Measurements from ENCODE around the gene SH3GL3.

SH3GL3 gene

DNA sequence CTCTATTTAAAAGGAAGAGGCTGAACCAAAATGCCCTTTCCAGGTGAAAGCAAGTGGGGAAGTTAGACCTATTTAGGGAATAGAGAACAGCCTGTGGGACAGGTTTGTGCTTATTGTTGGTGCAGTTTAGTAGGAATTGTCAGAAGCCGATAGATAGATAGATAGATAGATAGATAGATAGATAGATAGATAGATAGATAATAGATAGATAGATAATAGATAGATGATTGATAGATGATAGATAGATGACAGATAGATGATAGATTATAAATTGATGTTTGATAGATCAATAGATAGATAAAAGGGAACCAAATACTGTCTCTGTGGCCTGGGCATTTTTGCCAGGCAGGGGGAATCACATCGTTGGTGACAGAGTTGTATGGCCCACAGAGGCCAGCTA, 42.5 kb downstream of the SH3GL3 start:
- Histone ChIP-seq H3K27me3 (ENCODE audit: control insufficient read depth, insufficient read depth, low read length) (no peaks in the 10 kb centered on the region), H3K9ac (ENCODE audit: low read length) (no peak overlapping the region), H3K4me1 (ENCODE audit: control insufficient read depth, insufficient read depth, low read length) (no peaks in the 10 kb centered on the region), H3K4me3 (ENCODE audit: low read length) (no peak overlapping the region), H3K27ac (ENCODE audit: low read depth, low read length) (no peak overlapping the region), H3K36me3 (ENCODE audit: control insufficient read depth, insufficient read depth, low read length) (no peaks in the 10 kb centered on the region)

DNA sequence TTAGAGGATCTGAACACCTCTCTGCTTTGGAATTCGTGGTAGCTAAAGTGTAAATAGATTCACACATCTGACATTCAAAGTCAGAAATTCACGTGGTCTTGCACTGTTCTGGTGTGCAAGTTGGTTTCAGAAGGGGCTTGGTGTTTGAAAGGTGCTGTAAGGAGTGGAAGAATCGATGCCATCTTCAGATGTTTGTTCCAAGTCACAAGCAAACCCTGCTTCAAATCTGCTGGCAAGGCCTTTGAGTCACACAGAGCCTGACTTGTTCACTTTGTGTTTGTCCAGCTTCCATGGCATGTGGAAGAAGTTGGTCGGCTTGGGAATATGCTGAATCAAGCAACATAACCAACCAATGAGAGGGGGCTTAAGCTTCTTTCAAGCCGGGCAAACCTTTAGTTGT, 44.3 kb downstream of the SH3GL3 start:
- Histone ChIP-seq H3K36me3 (ENCODE audit: control insufficient read depth, insufficient read depth, low read length) (no peaks in the 10 kb centered on the region), H3K27ac (ENCODE audit: low read depth, low read length) (no peak overlapping the region), H3K4me3 (ENCODE audit: low read length) (no peak overlapping the region), H3K9ac (ENCODE audit: low read length) (no peak overlapping the region), H3K27me3 (ENCODE audit: control insufficient read depth, insufficient read depth, low read length) (no peaks in the 10 kb centered on the region), H3K4me1 (ENCODE audit: control insufficient read depth, insufficient read depth, low read length) (no peaks in the 10 kb centered on the region)

DNA sequence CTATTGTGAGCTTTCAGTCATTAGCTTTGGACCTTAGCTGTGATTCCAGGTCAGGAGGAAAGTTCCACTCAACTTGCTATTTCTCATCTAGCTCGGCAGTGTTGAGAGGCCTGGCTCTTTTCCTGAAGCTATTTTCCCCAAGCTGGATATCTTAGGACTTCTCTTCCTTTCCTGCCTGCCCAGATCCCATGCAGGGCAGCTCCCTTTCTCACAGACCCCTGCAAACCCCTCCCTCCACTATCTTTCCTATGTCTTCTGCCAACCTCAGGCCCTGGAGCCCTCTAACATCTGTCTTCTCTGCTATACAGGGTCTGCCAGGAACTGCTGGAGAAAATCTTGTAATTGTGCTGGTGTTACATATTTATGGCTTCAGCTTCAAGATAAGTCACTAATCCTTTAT, 49.6 kb downstream of the SH3GL3 start:
- Histone ChIP-seq H3K4me3 (ENCODE audit: low read length) (no peak overlapping the region), H3K36me3 (ENCODE audit: control insufficient read depth, insufficient read depth, low read length) (no peaks in the 10 kb centered on the region), H3K4me1 (ENCODE audit: control insufficient read depth, insufficient read depth, low read length) (no peaks in the 10 kb centered on the region), H3K27ac (ENCODE audit: low read depth, low read length) (no peak overlapping the region), H3K27me3 (ENCODE audit: control insufficient read depth, insufficient read depth, low read length) (no peaks in the 10 kb centered on the region), H3K9ac (ENCODE audit: low read length) (no peak overlapping the region)

DNA sequence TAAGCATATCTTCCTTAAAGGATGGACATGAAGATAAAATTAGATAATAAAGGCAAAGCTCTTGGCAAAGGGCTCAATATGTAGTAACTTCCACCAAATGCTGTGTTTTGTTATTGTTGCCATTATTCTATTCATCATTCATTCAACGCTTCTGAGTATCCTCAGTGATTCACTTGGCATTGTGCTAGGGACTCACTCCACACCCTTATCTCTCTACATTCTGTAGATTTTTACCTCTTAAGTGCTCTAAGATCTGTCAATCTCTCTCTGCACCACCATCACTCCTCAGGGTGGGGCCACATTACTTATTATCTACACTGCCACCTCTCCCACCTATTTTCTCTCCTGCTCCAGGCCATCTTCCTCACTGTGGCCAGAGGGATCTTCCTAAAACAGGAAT, 51.2 kb downstream of the SH3GL3 start:
- Histone ChIP-seq H3K36me3 (ENCODE audit: control insufficient read depth, insufficient read depth, low read length) (no peaks in the 10 kb centered on the region), H3K27me3 (ENCODE audit: control insufficient read depth, insufficient read depth, low read length) (no peaks in the 10 kb centered on the region), H3K27ac (ENCODE audit: low read depth, low read length) (no peak overlapping the region), H3K4me3 (ENCODE audit: low read length) (no peak overlapping the region), H3K9ac (ENCODE audit: low read length) (no peak overlapping the region), H3K4me1 (ENCODE audit: control insufficient read depth, insufficient read depth, low read length) (no peaks in the 10 kb centered on the region)

DNA sequence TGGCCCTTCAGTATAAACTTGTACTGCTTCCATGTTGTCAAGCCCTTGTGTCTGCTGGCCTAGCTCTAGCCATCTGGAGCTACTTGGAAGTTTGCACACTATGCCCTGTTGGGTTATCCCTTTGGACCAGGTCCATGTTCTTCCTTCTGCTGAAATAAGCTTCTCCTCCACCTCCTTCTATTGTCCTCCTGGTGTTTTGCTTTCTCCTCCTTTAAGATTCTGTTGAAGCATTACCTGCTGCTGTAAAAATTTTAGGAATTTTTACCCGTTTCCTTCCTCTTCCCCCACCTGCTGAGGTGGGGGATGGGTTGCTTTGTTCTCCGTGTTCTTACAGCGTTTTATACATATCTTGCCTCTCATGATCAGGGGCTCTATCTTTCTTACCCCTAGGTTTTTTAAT, 51.7 kb downstream of the SH3GL3 start:
- Histone ChIP-seq H3K36me3 (ENCODE audit: control insufficient read depth, insufficient read depth, low read length) (no peaks in the 10 kb centered on the region), H3K9ac (ENCODE audit: low read length) (no peak overlapping the region), H3K27me3 (ENCODE audit: control insufficient read depth, insufficient read depth, low read length) (no peaks in the 10 kb centered on the region), H3K4me3 (ENCODE audit: low read length) (no peak overlapping the region), H3K27ac (ENCODE audit: low read depth, low read length) (no peak overlapping the region), H3K4me1 (ENCODE audit: control insufficient read depth, insufficient read depth, low read length) (no peaks in the 10 kb centered on the region)

DNA sequence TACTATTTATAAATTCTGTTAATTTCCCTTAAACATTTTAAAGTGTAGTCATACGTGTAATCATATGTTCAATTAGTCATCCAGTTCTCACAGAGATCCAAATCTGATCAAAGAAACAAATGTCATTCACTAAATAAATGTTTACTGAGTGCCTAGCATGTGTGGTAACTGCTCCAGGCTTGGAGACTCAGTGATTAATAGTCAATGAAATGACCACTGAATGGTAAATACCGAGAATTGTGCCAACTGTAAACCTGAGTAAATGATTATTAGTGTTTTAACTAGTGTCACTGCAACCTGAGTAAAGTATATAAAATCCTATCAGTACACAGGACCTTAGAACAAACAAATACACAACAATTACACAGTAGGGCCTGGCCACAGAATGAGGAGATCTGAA, 52.3 kb downstream of the SH3GL3 start:
- H3K27ac ChIP-seq (ENCODE audit: low read depth, low read length): no peak overlapping the region

DNA sequence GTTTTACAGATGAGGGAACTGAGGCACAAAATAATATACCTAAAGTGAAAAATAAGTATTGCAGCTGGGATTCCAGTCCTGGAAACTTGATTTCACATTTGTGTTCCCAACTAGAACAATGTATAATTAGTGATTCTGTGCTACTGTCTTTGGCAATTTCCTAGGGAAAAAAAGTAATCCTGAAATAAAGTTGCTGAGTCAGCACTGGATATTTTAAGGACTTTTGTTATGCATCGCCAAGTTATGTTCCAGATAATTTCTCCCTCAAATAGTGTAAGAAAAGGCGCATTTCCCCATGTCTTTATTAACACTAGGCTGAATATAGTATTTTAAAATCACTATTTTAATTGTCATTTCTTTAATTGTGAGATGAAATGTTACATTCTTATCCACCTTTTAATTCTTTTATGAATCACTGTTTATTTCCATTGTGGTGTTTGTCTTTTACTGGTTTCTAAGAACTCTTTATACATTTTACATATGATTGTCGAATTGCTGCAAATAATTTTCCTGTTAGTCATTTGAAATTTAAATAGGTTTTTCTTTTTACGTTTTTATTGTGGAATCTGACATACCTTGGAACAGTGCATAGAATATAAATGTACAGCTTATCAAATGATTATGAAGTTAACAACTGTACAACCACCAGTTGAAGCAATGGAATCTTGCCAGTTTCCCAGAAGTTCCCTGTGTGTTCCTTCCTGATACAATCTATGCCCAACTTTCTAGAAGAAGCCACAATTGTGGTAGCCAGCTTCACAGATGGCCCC, 56.6 kb downstream of the SH3GL3 start:
- Histone ChIP-seq H3K9ac (ENCODE audit: low read length) (no peak overlapping the region), H3K27ac (ENCODE audit: low read depth, low read length) (no peak overlapping the region), H3K36me3 (ENCODE audit: control insufficient read depth, insufficient read depth, low read length) (no peaks in the 10 kb centered on the region), H3K4me3 (ENCODE audit: low read length) (no peak overlapping the region), H3K27me3 (ENCODE audit: control insufficient read depth, insufficient read depth, low read length) (no peaks in the 10 kb centered on the region), H3K4me1 (ENCODE audit: control insufficient read depth, insufficient read depth, low read length) (no peaks in the 10 kb centered on the region)

More for the DNA sequence above, 52.3 kb downstream of the SH3GL3 start:
- Histone ChIP-seq H3K27me3 (ENCODE audit: control insufficient read depth, insufficient read depth, low read length) (no peaks in the 10 kb centered on the region), H3K36me3 (ENCODE audit: control insufficient read depth, insufficient read depth, low read length) (no peaks in the 10 kb centered on the region), H3K4me3 (ENCODE audit: low read length) (no peak overlapping the region), H3K9ac (ENCODE audit: low read length) (no peak overlapping the region), H3K4me1 (ENCODE audit: control insufficient read depth, insufficient read depth, low read length) (no peaks in the 10 kb centered on the region)

DNA sequence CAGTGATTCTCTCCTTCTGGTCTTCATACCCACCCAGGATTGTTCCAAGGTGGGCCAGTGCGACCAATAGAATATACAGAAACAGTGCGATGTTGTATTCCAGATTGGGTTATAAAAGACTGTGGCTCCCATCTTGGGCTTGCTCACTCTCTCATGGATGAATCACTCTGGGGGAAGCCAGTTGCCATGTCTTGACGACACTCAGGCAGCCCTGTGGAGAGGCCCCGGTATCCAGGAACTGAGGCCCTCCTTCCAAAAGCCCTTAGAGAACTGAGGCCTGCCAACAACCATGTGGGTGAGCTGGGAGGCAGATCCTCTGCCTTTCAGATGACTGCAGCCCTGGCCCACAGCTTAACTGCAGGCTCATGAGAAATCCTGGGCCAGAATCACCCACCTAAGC, 57.2 kb downstream of the SH3GL3 start:
- Histone ChIP-seq H3K27me3 (ENCODE audit: control insufficient read depth, insufficient read depth, low read length) (no peaks in the 10 kb centered on the region), H3K27ac (ENCODE audit: low read depth, low read length) (no peak overlapping the region), H3K4me1 (ENCODE audit: control insufficient read depth, insufficient read depth, low read length) (no peaks in the 10 kb centered on the region), H3K4me3 (ENCODE audit: low read length) (no peak overlapping the region), H3K9ac (ENCODE audit: low read length) (no peak overlapping the region), H3K36me3 (ENCODE audit: control insufficient read depth, insufficient read depth, low read length) (no peaks in the 10 kb centered on the region)

DNA sequence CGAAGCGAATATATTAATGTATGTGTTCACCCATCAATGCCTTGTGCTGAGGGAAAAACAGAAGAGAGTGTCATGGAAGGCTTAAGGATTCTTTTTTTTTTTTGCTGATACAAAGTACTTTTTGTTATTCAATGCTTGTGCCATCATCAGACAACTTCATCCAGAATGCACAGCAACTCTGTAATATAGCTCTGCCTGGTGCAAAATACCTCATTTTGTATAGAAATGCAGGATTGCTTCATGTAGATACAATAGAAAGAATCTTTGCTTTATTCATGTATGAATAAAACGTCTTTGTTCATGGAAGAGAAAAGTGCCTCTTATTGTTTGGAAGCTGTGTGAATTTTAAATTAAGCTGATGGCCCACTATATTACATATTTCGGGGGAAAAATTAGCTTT, 62.9 kb downstream of the SH3GL3 start:
- H3K27me3 ChIP-seq (ENCODE audit: control insufficient read depth, insufficient read depth, low read length): no peaks in the 10 kb centered on the region
- H3K9ac ChIP-seq (ENCODE audit: low read length): no peak overlapping the region
- H3K4me3 ChIP-seq (ENCODE audit: low read length): no peak overlapping the region
- H3K4me1 ChIP-seq (ENCODE audit: control insufficient read depth, insufficient read depth, low read length): no peaks in the 10 kb centered on the region
- no peaks in the 10 kb centered on the region for H3K36me3 ChIP-seq (ENCODE audit: control insufficient read depth, insufficient read depth, low read length)
- H3K27ac ChIP-seq (ENCODE audit: low read depth, low read length): no peak overlapping the region

DNA sequence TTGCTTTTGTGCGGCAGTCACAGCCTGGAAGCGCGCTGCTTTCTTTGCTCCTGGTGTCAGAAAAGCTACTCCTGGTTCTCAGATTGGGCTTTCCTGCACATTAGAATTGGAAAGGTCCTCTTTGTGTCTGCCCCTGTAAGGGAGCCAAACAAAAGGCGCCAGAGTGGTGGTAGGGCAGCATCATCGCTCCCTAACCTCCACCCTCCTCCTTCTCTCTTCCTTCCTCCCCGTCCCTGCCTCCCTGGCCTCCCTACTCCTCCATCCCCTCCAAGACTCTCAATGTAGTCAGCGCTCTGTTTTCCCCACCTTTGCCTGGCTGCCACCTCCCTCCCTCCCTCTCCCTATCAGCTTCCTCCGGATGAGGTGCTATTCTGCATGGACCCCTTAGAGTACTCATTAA, 65.3 kb downstream of the SH3GL3 start:
- no peak overlapping the region for H3K4me3 ChIP-seq (ENCODE audit: low read length)
- H3K4me1 ChIP-seq (ENCODE audit: control insufficient read depth, insufficient read depth, low read length): no peaks in the 10 kb centered on the region
- no peaks in the 10 kb centered on the region for H3K36me3 ChIP-seq (ENCODE audit: control insufficient read depth, insufficient read depth, low read length)
- no peak overlapping the region for H3K27ac ChIP-seq (ENCODE audit: low read depth, low read length)
- H3K9ac ChIP-seq (ENCODE audit: low read length): no peak overlapping the region
- H3K27me3 ChIP-seq (ENCODE audit: control insufficient read depth, insufficient read depth, low read length): no peaks in the 10 kb centered on the region

DNA sequence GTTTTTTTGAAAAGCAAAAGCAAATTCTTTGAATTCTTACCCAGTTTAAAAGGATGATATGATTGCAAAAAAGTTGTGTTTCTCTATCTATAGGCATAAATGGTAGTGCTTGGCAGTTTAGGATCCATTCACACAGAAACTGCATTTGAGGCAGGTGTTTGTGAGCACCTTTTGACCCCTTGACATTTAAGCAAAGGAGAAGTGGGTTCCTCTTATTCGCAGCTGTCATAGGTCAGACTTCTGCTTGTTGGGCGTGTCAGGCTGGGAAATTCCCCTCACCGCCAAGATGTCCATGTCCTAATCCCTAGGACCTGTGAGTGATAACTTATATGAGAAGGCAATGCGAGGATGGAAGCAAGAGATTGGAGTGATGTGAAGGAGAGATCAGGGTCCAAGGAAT, 67.4 kb downstream of the SH3GL3 start:
- Histone ChIP-seq H3K4me1 (ENCODE audit: control insufficient read depth, insufficient read depth, low read length) (no peaks in the 10 kb centered on the region), H3K27ac (ENCODE audit: low read depth, low read length) (no peak overlapping the region), H3K36me3 (ENCODE audit: control insufficient read depth, insufficient read depth, low read length) (no peaks in the 10 kb centered on the region), H3K9ac (ENCODE audit: low read length) (no peak overlapping the region), H3K4me3 (ENCODE audit: low read length) (no peak overlapping the region), H3K27me3 (ENCODE audit: control insufficient read depth, insufficient read depth, low read length) (no peaks in the 10 kb centered on the region)

DNA sequence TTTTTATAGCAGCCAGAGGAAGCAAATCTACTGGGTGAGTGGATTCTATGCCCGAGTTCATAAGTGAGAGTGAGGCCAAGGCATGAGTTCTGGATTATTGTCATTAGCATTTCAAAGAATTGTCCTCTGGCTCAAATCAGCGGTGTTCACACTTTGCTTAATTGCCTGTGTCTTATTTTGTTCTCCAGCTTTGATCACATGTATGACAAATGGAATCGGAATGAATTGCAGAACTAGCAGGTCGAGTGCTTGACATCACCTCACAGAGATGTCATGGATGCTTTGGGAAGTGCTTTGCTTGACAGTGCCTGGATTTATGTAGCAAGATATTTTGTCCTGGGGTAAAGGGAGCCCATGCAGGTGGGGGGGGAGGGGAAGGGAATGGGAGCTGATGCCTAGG, 68.0 kb downstream of the SH3GL3 start:
- Histone ChIP-seq H3K4me3 (ENCODE audit: low read length) (no peak overlapping the region), H3K27me3 (ENCODE audit: control insufficient read depth, insufficient read depth, low read length) (no peaks in the 10 kb centered on the region), H3K36me3 (ENCODE audit: control insufficient read depth, insufficient read depth, low read length) (no peaks in the 10 kb centered on the region), H3K9ac (ENCODE audit: low read length) (no peak overlapping the region), H3K4me1 (ENCODE audit: control insufficient read depth, insufficient read depth, low read length) (no peaks in the 10 kb centered on the region), H3K27ac (ENCODE audit: low read depth, low read length) (no peak overlapping the region)

DNA sequence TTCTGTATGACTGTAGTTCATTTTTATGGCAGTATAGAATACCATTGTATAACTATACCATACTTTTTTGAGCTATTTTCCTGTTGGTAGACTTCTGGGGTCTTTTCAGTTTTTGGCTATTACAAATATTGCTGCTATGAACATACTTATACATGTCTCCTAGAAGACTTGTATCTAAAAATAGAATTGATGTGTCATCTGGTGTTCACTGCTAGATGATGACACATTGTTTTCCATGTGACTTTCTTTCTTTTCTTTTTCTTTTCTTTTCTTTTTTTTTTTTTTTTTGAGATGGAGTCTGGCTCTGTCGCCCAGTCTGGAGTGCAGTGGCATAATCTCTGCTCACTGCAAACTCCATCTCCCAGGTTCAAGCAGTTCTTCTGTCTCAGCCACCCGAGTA, 69.8 kb downstream of the SH3GL3 start:
- H3K9ac ChIP-seq (ENCODE audit: low read length): no peak overlapping the region
- no peaks in the 10 kb centered on the region for H3K4me1 ChIP-seq (ENCODE audit: control insufficient read depth, insufficient read depth, low read length)
- H3K36me3 ChIP-seq (ENCODE audit: control insufficient read depth, insufficient read depth, low read length): no peaks in the 10 kb centered on the region
- H3K27me3 ChIP-seq (ENCODE audit: control insufficient read depth, insufficient read depth, low read length): no peaks in the 10 kb centered on the region
- H3K4me3 ChIP-seq (ENCODE audit: low read length): no peak overlapping the region
- no peak overlapping the region for H3K27ac ChIP-seq (ENCODE audit: low read depth, low read length)
